RWPE1 (cell line): ENCODE measurements around the gene KIRREL3.

Experiments
- CTCF ChIA-PET: fragments of 350-600 bp; sonication (Branson Sonifier 250); formaldehyde crosslinking; extraction: SDS; loops from one replicate; lab custom pipeline; 2021; lab: Yijun Ruan, JAX
- POLR2A ChIA-PET: fragments of 400-600 bp; formaldehyde crosslinking; extraction: SDS; loops from one replicate; lab custom pipeline; 2020; ENCODE audit warnings: antibody characterized with exemption; ENCODE audit not compliant: low non-redundant PET; lab: Yijun Ruan, JAX
- DNase-seq: peaks from one replicate; pipeline ENCODE4 v3.0.0; 2012; ENCODE audit warnings: low spot score
- H3K27ac ChIP-seq: fragments of 450-650 bp; 2 replicates; pipeline ENCODE4 v1.5.1; 2017
- TF ChIP-seq, protein P1 (sequence below): fragments of 450-650 bp; conservative IDR thresholded peaks from 2 replicates; pipeline ENCODE4 v1.5.1; 2017; ENCODE audit warnings: low read depth, mild to moderate bottlenecking

KIRREL3 gene

DNA sequence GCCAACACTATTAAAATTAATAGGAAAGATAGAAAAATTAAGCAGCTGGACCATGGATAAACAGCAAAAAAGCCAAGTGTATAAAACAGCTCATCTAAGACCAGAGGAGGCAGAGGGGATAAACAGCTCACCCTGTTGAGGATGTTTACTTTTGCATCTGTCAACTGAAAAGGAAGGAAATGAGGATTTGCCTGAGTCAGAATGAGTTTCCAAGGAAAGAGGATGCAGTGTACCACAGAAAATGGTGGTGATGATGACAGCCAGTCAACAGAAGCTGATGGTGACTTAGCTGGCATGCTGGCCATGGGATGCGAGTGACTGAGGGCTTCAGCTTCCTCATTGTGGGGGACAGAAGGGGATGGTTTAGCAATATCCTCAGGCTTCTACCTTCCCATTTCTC lies 183.5 kb downstream of the KIRREL3 start:
- DNase-seq: no peak
- TF ChIP-seq, protein P1, sequence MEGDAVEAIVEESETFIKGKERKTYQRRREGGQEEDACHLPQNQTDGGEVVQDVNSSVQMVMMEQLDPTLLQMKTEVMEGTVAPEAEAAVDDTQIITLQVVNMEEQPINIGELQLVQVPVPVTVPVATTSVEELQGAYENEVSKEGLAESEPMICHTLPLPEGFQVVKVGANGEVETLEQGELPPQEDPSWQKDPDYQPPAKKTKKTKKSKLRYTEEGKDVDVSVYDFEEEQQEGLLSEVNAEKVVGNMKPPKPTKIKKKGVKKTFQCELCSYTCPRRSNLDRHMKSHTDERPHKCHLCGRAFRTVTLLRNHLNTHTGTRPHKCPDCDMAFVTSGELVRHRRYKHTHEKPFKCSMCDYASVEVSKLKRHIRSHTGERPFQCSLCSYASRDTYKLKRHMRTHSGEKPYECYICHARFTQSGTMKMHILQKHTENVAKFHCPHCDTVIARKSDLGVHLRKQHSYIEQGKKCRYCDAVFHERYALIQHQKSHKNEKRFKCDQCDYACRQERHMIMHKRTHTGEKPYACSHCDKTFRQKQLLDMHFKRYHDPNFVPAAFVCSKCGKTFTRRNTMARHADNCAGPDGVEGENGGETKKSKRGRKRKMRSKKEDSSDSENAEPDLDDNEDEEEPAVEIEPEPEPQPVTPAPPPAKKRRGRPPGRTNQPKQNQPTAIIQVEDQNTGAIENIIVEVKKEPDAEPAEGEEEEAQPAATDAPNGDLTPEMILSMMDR: no peak
- H3K27ac ChIP-seq: no peak overlapping the region
- ChIA-PET POLR2A (no interaction called here), CTCF (interaction anchor here (0.6 kb wide), 1 partner anchor 81 kb away, joined by 4 read pairs; no protein-coding TSS in a partner anchor)

DNA sequence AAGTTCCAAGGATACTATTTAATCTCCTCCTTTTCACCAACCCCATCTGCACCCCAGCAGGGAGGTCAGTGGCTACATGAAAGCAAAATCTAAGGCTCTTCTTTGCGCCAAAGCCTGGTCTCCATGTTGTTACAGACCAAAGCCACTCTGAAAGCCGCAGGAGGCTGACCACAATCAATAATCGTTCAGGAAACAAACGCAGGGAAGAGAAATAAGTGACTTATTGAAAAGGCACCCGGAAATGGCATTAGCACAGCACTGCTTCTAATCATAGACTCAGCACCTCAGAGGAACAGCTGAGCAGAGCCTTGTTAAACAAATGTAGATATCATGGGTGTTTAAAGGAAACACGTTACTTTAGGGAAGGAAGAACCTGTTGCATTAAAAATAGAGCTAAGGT lies 183.9 kb downstream of the KIRREL3 start:
- ChIA-PET POLR2A (no interaction called here), CTCF (no interaction called here)
- TF ChIP-seq, protein P1: no peak
- no peak for DNase-seq
- H3K27ac ChIP-seq: no peak overlapping the region

DNA sequence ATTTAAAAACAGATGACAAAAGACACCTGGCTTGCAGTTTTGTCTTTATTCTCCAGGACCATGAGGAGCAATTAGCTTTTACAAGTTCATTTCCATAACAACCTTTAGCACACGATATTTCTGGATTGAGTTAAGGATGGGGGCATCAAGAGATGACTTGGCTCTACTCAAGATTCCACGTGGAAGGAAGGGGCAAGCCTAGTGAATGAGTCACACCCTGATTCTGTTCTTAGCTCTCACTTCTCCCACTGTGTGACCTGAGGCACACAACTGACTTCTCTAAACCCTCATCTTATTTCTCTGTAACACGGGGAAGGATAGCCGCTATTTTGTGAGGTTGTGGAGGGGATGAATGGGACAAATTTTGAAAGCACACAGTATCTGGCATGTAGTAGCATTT lies 185.5 kb downstream of the KIRREL3 start:
- CTCF ChIA-PET: no interaction called here
- DNase-seq: no peak
- POLR2A ChIA-PET: no interaction called here
- TF ChIP-seq, protein P1: no peak
- H3K27ac ChIP-seq: no peak overlapping the region

DNA sequence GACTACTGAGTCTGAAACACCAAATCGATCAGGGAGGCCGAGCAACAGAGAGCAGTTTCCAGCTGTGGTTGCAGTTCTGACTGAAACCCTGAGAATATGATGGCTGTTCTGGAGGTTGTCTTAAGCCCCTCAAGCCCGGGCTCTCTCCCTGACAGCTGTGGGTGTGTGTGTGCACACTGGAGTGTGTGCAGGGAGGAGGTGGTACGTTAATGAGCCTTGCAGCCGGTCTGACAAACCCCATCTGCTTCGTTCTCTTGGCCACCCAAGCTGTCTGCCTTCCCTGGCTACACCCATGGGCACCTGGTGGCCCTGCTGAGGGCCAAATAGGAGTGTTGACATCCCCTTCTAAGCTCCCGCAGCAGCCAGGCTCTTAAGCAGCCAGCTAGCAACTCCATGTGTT lies 189.8 kb downstream of the KIRREL3 start:
- no peak for DNase-seq
- ChIA-PET POLR2A (no interaction called here), CTCF (interaction anchor here (0.6 kb wide), 1 partner anchor 25 kb away, joined by 3 read pairs; no protein-coding TSS in a partner anchor)
- H3K27ac ChIP-seq: no peak overlapping the region
- TF ChIP-seq, protein P1: no peak

DNA sequence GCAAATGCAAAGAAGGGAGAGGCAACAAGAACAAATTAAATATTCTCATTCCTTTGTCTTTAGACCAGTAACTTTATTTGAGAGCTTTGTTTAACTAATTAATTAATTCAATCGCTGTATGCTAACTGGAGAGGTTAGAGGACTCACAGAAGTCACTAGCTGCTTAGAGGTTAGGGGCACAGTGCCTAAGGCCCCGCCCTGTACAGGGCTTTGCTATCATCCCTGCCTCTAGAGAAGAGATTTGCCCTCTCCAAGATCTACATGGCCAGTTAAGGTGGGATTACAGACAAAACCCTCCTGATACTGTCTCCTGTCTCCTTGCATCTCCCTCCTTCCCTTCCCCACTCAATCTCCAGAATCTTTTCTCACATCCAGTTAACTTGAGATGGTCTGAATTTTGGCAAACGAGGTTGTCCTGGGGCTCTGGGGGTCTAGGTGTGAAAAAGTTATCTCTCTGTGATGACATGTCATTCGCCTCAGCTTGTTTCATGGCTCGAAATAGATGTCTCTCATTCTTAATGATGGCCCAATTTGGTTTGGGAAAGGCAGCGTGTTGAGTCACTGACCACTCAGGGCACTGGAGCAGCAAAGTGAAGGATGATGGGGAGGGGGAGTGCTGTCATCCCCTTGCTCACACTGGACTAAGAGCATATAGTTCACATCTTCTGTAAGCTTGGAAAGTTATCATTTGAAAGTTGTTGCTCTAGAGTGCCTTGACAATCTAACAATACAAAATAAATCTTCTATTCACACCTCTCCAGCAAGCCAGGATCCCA lies 190.9 kb downstream of the KIRREL3 start:
- DNase-seq: no peak
- CTCF ChIA-PET: no interaction called here
- TF ChIP-seq, protein P1: no peak
- POLR2A ChIA-PET: no interaction called here
- no peak overlapping the region for H3K27ac ChIP-seq

DNA sequence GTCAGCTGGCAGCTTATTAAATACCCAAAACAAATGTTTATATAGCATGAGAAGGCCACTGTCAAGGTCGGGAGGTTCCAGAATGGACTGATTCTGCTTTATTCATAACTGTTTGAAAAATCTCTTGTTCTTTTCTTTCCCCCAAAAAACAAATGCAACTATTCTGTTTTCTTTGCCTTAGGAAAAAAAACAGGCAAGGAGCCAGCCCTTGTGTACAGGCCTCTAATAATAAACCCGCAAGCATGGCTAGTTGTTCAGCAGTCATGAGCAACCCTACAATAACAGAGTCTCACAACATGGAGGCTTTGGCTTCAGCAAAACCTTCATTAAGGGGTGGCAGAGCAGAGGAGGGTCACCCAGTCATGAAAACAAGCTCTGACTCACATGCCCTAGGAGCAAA lies 191.7 kb downstream of the KIRREL3 start:
- TF ChIP-seq, protein P1: no peak
- CTCF ChIA-PET: no interaction called here
- POLR2A ChIA-PET: no interaction called here
- no peak overlapping the region for H3K27ac ChIP-seq
- no peak for DNase-seq
